WERI-Rb-1 (cell line): ENCODE data around the gene CALN1.

Source experiments
- DNase-seq: peaks from one replicate; pipeline ENCODE4 v3.0.0-alpha.2; 2020
- H3K27ac ChIP-seq: fragments of 250-450 bp; sonication (Bioruptor Pico); 2 replicates; pipeline ENCODE4 v1.5.1; 2020; ENCODE audit warnings: mild to moderate bottlenecking, moderate library complexity
- H3K27me3 ChIP-seq: fragments of 250-450 bp; sonication (Bioruptor Pico); 2 replicates; pipeline ENCODE4 v1.5.1; 2021; ENCODE audit warnings: mild to moderate bottlenecking, low read depth, moderate library complexity; ENCODE audit not compliant: insufficient read depth, severe bottlenecking
- H3K36me3 ChIP-seq: fragments of 250-450 bp; sonication (Bioruptor Pico); 2 replicates; pipeline ENCODE4 v1.5.1; 2020; ENCODE audit warnings: mild to moderate bottlenecking, moderate library complexity
- H3K4me3 ChIP-seq: 2 replicates; pipeline ENCODE4 v1.5.1; 2011; ENCODE audit warnings: low read depth, mild to moderate bottlenecking, control low read depth, low read length
- H3K9me3 ChIP-seq: fragments of 250-450 bp; sonication (Bioruptor Pico); 2 replicates; pipeline ENCODE4 v1.5.1; 2021; ENCODE audit warnings: mild to moderate bottlenecking, moderate library complexity; ENCODE audit not compliant: severe bottlenecking
- TF ChIP-seq, protein P1 (sequence below): IDR thresholded peaks from 2 replicates; pipeline ENCODE4 v1.5.1; 2011; ENCODE audit warnings: low read depth, mild to moderate bottlenecking, control low read depth, inconsistent platforms, low read length

The CALN1 gene

DNA sequence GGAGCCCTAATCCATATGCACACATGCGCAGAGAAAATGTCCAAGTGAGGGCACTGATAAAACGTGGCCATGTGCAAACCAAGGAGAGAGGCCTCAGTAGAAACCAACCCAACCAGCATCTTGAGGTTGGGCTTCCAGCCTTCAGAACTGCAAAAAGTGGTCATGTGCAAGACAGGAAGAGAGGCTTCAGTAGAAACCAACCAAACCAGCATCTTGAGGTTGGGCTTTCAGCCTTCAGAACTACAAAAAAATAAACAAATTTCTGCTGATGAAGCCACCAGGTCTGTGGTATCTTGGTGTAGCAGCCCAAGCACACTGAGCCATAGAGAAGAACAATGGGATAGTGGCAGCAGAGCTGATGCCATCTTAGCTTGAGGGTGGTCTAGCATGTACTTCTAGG lies 371.5 kb downstream of the CALN1 start:
- no peak for DNase-seq
- no peak overlapping the region for H3K4me3 ChIP-seq
- H3K36me3 ChIP-seq, result no peaks in the 10 kb centered on the region
- TF ChIP-seq, protein P1, sequence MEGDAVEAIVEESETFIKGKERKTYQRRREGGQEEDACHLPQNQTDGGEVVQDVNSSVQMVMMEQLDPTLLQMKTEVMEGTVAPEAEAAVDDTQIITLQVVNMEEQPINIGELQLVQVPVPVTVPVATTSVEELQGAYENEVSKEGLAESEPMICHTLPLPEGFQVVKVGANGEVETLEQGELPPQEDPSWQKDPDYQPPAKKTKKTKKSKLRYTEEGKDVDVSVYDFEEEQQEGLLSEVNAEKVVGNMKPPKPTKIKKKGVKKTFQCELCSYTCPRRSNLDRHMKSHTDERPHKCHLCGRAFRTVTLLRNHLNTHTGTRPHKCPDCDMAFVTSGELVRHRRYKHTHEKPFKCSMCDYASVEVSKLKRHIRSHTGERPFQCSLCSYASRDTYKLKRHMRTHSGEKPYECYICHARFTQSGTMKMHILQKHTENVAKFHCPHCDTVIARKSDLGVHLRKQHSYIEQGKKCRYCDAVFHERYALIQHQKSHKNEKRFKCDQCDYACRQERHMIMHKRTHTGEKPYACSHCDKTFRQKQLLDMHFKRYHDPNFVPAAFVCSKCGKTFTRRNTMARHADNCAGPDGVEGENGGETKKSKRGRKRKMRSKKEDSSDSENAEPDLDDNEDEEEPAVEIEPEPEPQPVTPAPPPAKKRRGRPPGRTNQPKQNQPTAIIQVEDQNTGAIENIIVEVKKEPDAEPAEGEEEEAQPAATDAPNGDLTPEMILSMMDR, result no peak
- no peaks in the 10 kb centered on the region for H3K9me3 ChIP-seq
- no peak overlapping the region for H3K27ac ChIP-seq
- peaks cover 6% of the 10 kb centered on the region for H3K27me3 ChIP-seq

DNA sequence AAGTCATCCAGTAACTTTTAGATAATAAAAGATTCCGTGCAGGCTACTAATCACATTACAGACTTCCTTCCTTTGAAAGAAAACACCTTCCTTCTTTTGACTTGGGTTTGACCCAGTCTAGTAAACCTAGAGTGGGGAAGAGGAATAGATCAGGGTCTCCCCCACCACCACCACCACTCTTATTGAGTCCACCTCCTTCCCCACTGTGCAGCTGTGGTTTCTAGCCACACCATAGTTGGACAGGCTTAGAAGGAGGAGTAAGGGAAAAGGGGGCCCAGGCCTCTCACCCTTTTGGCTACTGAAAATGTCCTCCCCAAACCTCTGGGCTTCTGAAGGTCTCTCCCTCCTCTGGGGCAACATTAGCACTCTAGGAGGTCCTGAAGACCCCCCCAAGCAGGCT lies 372.7 kb downstream of the CALN1 start:
- Histone ChIP-seq H3K4me3 (no peak overlapping the region), H3K9me3 (no peaks in the 10 kb centered on the region), H3K36me3 (no peaks in the 10 kb centered on the region), H3K27ac (no peak overlapping the region), H3K27me3 (peaks cover 6% of the 10 kb centered on the region)
- TF ChIP-seq, protein P1, result no peak
- DNase-seq, result no peak

DNA sequence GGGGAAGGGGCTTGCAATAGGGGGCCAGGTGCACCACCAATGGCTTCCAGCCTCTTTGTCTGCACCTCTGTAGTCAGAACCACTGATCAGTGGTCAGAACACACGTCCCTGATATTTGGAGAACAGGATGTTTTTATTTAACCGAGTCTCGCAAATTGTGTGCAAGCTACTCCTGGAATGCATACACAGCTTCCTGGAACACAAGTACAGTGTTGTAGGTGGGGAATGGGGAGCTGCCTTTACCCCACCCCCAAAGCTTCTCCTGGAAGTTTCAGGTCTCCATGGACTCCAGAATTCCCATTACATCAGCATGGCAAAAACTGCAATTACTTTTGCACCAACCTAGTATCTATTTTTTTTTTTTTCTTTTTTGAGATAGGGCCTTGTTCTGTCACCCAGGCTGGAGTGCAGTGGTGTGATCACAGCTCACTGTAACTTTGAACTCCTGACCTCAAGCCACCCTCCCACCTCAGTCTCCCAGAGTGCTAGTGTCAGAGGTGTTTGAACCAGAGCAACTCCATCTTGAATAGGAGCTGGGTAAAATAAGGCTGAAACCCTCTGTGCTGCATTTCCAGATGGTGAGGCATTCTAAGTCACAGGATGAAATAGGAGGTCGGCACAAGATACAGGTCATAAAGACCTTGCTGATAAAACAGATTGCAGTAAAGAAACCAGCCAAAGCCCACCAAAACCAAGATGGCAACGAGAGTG lies 374.0 kb downstream of the CALN1 start:
- Histone ChIP-seq H3K27me3 (peaks cover 2% of the 10 kb centered on the region), H3K36me3 (no peaks in the 10 kb centered on the region), H3K9me3 (no peaks in the 10 kb centered on the region), H3K27ac (no peak overlapping the region), H3K4me3 (no peak overlapping the region)
- DNase-seq, result no peak
- TF ChIP-seq, protein P1, result no peak

DNA sequence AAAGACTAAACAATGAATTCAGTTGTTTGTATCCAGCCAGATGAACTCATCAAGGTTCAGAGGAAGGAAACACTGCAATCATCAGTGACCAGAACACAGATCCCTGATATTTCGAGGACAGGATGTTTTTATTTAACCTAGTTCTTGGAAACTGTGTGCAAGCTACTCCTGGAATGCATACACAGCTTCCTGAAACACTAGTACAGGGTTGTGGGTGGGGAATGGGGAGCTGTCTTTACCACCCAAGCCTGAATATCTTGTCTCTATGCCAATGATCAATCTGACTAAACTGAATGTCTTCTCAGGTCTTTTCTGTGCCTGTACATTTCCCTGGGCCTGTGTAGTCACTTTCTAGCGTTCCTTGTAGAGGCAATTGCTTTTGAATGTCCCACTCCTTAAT lies 374.6 kb downstream of the CALN1 start:
- no peaks in the 10 kb centered on the region for H3K36me3 ChIP-seq
- no peaks in the 10 kb centered on the region for H3K27me3 ChIP-seq
- TF ChIP-seq, protein P1, result no peak
- no peak overlapping the region for H3K27ac ChIP-seq
- no peak for DNase-seq
- H3K9me3 ChIP-seq, result no peaks in the 10 kb centered on the region
- no peak overlapping the region for H3K4me3 ChIP-seq

DNA sequence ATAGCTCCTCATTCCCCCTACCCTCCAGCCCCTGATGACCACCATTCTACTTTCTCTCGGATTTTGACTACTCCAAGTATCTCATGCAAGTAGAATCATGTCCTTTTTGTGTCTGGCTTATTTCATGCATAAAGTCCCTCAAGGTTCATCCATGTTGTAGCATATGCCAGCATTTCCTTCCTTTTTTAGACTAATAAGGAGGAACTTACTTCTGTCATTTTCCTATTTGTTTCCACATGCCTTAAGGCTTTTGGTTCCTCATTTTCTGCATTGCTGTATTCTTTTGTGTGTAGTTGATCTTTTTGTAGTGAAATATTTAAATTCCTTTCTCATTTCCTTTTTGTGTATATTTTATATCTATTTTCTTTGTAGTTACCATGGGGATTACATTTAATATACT lies 376.9 kb downstream of the CALN1 start:
- Histone ChIP-seq H3K4me3 (no peak overlapping the region), H3K36me3 (no peaks in the 10 kb centered on the region)
- TF ChIP-seq, protein P1, result no peak

DNA sequence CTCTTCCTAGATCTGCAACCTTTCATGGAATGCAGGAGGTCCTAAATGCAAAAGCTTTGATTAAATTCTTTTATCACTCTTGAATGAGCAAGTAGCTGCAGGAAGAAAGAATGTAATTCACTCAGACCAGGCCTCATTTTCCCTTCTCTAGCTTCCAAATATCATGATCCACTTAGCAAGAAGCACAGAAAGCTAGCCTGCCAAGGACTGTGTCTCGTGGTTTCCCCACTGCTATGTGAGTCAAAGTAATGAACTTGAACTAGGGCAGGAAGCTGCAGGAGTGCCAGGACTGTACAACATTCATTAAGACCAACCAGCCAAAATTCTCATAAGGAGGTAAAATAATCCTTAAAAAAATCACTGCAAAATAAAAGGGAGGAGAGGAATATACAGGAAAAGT lies 379.2 kb downstream of the CALN1 start:
- Histone ChIP-seq H3K4me3 (no peak overlapping the region), H3K27ac (no peak overlapping the region), H3K36me3 (no peaks in the 10 kb centered on the region), H3K9me3 (no peaks in the 10 kb centered on the region), H3K27me3 (no peaks in the 10 kb centered on the region)
- no peak for DNase-seq
- TF ChIP-seq, protein P1, result no peak

More for the DNA sequence above, 376.9 kb downstream of the CALN1 start:
- Histone ChIP-seq H3K9me3 (no peaks in the 10 kb centered on the region), H3K27ac (no peak overlapping the region), H3K27me3 (no peaks in the 10 kb centered on the region)
- DNase-seq, result no peak
